ENCODE results near the gene TOMM34.

DNA sequence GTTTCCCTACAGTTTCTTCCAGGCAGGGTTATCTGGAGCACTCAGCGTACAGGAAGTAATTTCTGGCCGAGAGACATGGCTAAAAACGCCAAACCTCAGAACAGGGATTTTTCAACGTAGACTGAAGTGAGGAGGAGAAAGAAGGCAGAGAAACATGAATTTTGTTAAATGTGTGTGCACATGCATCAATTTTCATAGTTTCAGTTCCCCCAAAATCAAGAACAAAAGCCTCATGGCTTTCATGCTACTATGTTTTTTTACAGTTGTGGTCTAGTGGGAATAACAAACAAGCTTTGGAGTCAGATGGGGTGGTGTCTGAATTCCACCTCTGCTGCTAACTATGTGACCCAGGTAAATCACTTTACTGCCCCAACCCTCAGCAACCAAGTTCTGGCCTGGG is 4.9 kb downstream of the TOMM34 start:
- TF ChIP-seq, protein P1, sequence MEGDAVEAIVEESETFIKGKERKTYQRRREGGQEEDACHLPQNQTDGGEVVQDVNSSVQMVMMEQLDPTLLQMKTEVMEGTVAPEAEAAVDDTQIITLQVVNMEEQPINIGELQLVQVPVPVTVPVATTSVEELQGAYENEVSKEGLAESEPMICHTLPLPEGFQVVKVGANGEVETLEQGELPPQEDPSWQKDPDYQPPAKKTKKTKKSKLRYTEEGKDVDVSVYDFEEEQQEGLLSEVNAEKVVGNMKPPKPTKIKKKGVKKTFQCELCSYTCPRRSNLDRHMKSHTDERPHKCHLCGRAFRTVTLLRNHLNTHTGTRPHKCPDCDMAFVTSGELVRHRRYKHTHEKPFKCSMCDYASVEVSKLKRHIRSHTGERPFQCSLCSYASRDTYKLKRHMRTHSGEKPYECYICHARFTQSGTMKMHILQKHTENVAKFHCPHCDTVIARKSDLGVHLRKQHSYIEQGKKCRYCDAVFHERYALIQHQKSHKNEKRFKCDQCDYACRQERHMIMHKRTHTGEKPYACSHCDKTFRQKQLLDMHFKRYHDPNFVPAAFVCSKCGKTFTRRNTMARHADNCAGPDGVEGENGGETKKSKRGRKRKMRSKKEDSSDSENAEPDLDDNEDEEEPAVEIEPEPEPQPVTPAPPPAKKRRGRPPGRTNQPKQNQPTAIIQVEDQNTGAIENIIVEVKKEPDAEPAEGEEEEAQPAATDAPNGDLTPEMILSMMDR (IDR thresholded peaks at IDR 0.05) = no peak
- no peak for TF ChIP-seq POLR2A (IDR thresholded peaks at IDR 0.05)

Data from uterus (tissue), 2 donors.